ENCODE data around the gene ATP8A2.

DNA sequence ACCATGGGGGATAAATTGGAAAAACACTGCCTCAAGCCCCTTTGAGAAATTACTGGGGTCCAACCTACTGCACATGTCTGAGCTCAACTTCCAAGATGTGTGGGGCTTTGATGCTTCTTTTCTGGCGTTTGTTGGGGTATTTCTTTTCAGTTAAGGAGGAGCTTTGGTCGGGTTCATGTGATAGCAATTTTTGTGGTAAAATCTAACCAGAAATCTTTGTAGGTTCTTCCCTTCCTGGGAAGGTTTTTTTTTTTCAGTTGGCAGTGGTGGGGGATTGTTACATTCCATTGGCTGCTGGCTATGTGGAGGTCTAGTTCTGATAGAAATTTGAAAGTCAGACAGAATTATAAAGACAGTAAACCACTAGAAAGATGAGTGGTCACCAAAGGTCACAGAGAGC is 327.8 kb downstream of the ATP8A2 start:
- TF ChIP-seq, protein P1, sequence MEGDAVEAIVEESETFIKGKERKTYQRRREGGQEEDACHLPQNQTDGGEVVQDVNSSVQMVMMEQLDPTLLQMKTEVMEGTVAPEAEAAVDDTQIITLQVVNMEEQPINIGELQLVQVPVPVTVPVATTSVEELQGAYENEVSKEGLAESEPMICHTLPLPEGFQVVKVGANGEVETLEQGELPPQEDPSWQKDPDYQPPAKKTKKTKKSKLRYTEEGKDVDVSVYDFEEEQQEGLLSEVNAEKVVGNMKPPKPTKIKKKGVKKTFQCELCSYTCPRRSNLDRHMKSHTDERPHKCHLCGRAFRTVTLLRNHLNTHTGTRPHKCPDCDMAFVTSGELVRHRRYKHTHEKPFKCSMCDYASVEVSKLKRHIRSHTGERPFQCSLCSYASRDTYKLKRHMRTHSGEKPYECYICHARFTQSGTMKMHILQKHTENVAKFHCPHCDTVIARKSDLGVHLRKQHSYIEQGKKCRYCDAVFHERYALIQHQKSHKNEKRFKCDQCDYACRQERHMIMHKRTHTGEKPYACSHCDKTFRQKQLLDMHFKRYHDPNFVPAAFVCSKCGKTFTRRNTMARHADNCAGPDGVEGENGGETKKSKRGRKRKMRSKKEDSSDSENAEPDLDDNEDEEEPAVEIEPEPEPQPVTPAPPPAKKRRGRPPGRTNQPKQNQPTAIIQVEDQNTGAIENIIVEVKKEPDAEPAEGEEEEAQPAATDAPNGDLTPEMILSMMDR (IDR thresholded peaks at IDR 0.05), result no peak
- TF ChIP-seq EZH2 (IDR thresholded peaks at IDR 0.05), result no peak
- no peak for TF ChIP-seq EZH2phosphoT487 (IDR thresholded peaks at IDR 0.05)

Measured in neural progenitor cell (in vitro differentiated cells).